ENCODE data around the gene ADRB1.

Gene ADRB1

GRCh38 chr10:114053946-114054345 lies 10.3 kb downstream of the ADRB1 start:
- Histone ChIP-seq H3K9me2 (replicated peaks; ENCODE audit: control insufficient read depth, low read length) (no peaks in the 10 kb centered on the region), H4K20me1 (ENCODE audit: control insufficient read depth, insufficient read depth, low read depth, low read length) (no peaks in the 10 kb centered on the region), H3K36me3 (ENCODE audit: control insufficient read depth, low read length) (no peaks in the 10 kb centered on the region), H3K4me1 (ENCODE audit: control insufficient read depth, low read length) (no peaks in the 10 kb centered on the region), H3K4me3 (ENCODE audit: low read length) (no peak overlapping the region), H3K9me3 (ENCODE audit: control insufficient read depth, insufficient read depth, low read length) (no peaks in the 10 kb centered on the region), H3F3A (ENCODE audit: control insufficient read depth, insufficient read depth) (no peaks in the 10 kb centered on the region), H3K79me2 (ENCODE audit: control insufficient read depth, low read length) (no peaks in the 10 kb centered on the region), H3K4me2 (ENCODE audit: low read length) (no peak overlapping the region), H3K27ac (ENCODE audit: low read depth, low read length) (no peak overlapping the region), H3K27me3 (ENCODE audit: control insufficient read depth, low read length) (peaks cover 27% of the 10 kb centered on the region)
- TF ChIP-seq CTCF (IDR thresholded peaks at IDR 0.05; ENCODE audit: low read depth, low read length, poor library complexity, severe bottlenecking), result no peak
- no peak for TF ChIP-seq EZH2phosphoT487 (IDR thresholded peaks at IDR 0.05; ENCODE audit: borderline replicate concordance, low read length)

GRCh38 chr10:114057855-114058254 lies 14.2 kb downstream of the ADRB1 start:
- TF ChIP-seq CTCF (IDR thresholded peaks at IDR 0.05; ENCODE audit: low read depth, low read length, poor library complexity, severe bottlenecking), result no peak
- TF ChIP-seq EZH2phosphoT487 (IDR thresholded peaks at IDR 0.05; ENCODE audit: borderline replicate concordance, low read length), result no peak
- H3K9me3 ChIP-seq (ENCODE audit: control insufficient read depth, insufficient read depth, low read length), result no peaks in the 10 kb centered on the region
- H3K4me1 ChIP-seq (ENCODE audit: control insufficient read depth, low read length), result no peaks in the 10 kb centered on the region
- H3K4me3 ChIP-seq (ENCODE audit: low read length), result no peak overlapping the region
- H3K4me2 ChIP-seq (ENCODE audit: low read length), result no peak overlapping the region
- H3K9me2 ChIP-seq (replicated peaks; ENCODE audit: control insufficient read depth, low read length), result no peaks in the 10 kb centered on the region
- no peaks in the 10 kb centered on the region for H3K36me3 ChIP-seq (ENCODE audit: control insufficient read depth, low read length)
- no peaks in the 10 kb centered on the region for H4K20me1 ChIP-seq (ENCODE audit: control insufficient read depth, insufficient read depth, low read depth, low read length)
- H3K27ac ChIP-seq (ENCODE audit: low read depth, low read length), result no peak overlapping the region
- no peaks in the 10 kb centered on the region for H3K79me2 ChIP-seq (ENCODE audit: control insufficient read depth, low read length)
- H3K27me3 ChIP-seq (ENCODE audit: control insufficient read depth, low read length), result peaks cover 24% of the 10 kb centered on the region
- no peaks in the 10 kb centered on the region for H3F3A ChIP-seq (ENCODE audit: control insufficient read depth, insufficient read depth)

- no peaks in the 10 kb centered on the region for H3K79me2 ChIP-seq (ENCODE audit: control insufficient read depth, low read length)
- no peaks in the 10 kb centered on the region for H4K20me1 ChIP-seq (ENCODE audit: control insufficient read depth, insufficient read depth, low read depth, low read length)
- H3K9me2 ChIP-seq (replicated peaks; ENCODE audit: control insufficient read depth, low read length), result no peaks in the 10 kb centered on the region
- no peak overlapping the region for H3K27ac ChIP-seq (ENCODE audit: low read depth, low read length)
- no peaks in the 10 kb centered on the region for H3K9me3 ChIP-seq (ENCODE audit: control insufficient read depth, insufficient read depth, low read length)
- no peaks in the 10 kb centered on the region for H3K4me1 ChIP-seq (ENCODE audit: control insufficient read depth, low read length)
- no peak overlapping the region for H3K4me2 ChIP-seq (ENCODE audit: low read length)
- H3K4me3 ChIP-seq (ENCODE audit: low read length), result no peak overlapping the region
- no peaks in the 10 kb centered on the region for H3F3A ChIP-seq (ENCODE audit: control insufficient read depth, insufficient read depth)
- H3K27me3 ChIP-seq (ENCODE audit: control insufficient read depth, low read length), result peaks cover 22% of the 10 kb centered on the region
- H3K36me3 ChIP-seq (ENCODE audit: control insufficient read depth, low read length), result no peaks in the 10 kb centered on the region
- TF ChIP-seq EZH2phosphoT487 (IDR thresholded peaks at IDR 0.05; ENCODE audit: borderline replicate concordance, low read length), result no peak
- TF ChIP-seq CTCF (IDR thresholded peaks at IDR 0.05; ENCODE audit: low read depth, low read length, poor library complexity, severe bottlenecking), result no peak
Measured at GRCh38 chr10:114058297-114058696, 14.6 kb downstream of the ADRB1 start.

- H3K9me3 ChIP-seq (ENCODE audit: control insufficient read depth, insufficient read depth, low read length), result no peaks in the 10 kb centered on the region
- H3K4me1 ChIP-seq (ENCODE audit: control insufficient read depth, low read length), result no peaks in the 10 kb centered on the region
- H3K9me2 ChIP-seq (replicated peaks; ENCODE audit: control insufficient read depth, low read length), result no peaks in the 10 kb centered on the region
- H3F3A ChIP-seq (ENCODE audit: control insufficient read depth, insufficient read depth), result no peaks in the 10 kb centered on the region
- no peaks in the 10 kb centered on the region for H3K36me3 ChIP-seq (ENCODE audit: control insufficient read depth, low read length)
- no peak overlapping the region for H3K4me2 ChIP-seq (ENCODE audit: low read length)
- H4K20me1 ChIP-seq (ENCODE audit: control insufficient read depth, insufficient read depth, low read depth, low read length), result no peaks in the 10 kb centered on the region
- TF ChIP-seq CTCF (IDR thresholded peaks at IDR 0.05; ENCODE audit: low read depth, low read length, poor library complexity, severe bottlenecking) (no peak), EZH2phosphoT487 (IDR thresholded peaks at IDR 0.05; ENCODE audit: borderline replicate concordance, low read length) (no peak)
- peaks cover 26% of the 10 kb centered on the region for H3K27me3 ChIP-seq (ENCODE audit: control insufficient read depth, low read length)
- no peak overlapping the region for H3K27ac ChIP-seq (ENCODE audit: low read depth, low read length)
- H3K79me2 ChIP-seq (ENCODE audit: control insufficient read depth, low read length), result no peaks in the 10 kb centered on the region
- H3K4me3 ChIP-seq (ENCODE audit: low read length), result no peak overlapping the region
Measured at GRCh38 chr10:114059561-114059960, 15.9 kb downstream of the ADRB1 start.

Data from DOHH2 (cell line).